ENCODE measurements around the gene SEPTIN10.
"Not testable (repeated sequence)": the region's sequence is repeated elsewhere in the genome, so short reads cannot be mapped to it uniquely, and the experiment has no call there.

GRCh38 chr2:109536556-109536955 lies 77.2 kb downstream of the SEPTIN10 start:
- not testable (repeated sequence) for TF ChIP-seq CTCF, POLR2A, EP300 (IDR thresholded peaks at IDR 0.05)

Measured in ovary (tissue), 3 donors.